ENCODE measurements around the gene NXNL1.

NXNL1 gene

GRCh38 chr19:17435218-17435617 is 25.5 kb downstream of the NXNL1 start:
- Histone ChIP-seq H3K27ac (no peak overlapping the region), H3K27me3 (ENCODE audit: insufficient read depth, low read depth) (peaks cover 25% of the 10 kb centered on the region), H3K9ac (no peak overlapping the region), H3K79me2 (ENCODE audit: insufficient read depth, low read depth) (no peaks in the 10 kb centered on the region), H4K20me1 (ENCODE audit: insufficient read depth) (no peaks in the 10 kb centered on the region), H3K4me2 (no peak overlapping the region), H2AFZ (ENCODE audit: low read depth) (no peak overlapping the region), H3K4me1 (ENCODE audit: low read depth, poor library complexity, severe bottlenecking) (no peaks in the 10 kb centered on the region), H3K36me3 (ENCODE audit: insufficient read depth) (no peaks in the 10 kb centered on the region), H3K4me3 (IDR thresholded peaks at IDR 0.05; ENCODE audit: insufficient read depth, low read depth, low read length) (no peak overlapping the region)
- no peak for TF ChIP-seq CTCF (conservative IDR thresholded peaks at IDR 0.05; ENCODE audit: low read depth, low read length)

- Histone ChIP-seq H3K4me2 (no peak overlapping the region), H2AFZ (ENCODE audit: low read depth) (no peak overlapping the region), H3K4me3 (IDR thresholded peaks at IDR 0.05; ENCODE audit: insufficient read depth, low read depth, low read length) (no peak overlapping the region), H3K27me3 (ENCODE audit: insufficient read depth, low read depth) (peaks cover 5% of the 10 kb centered on the region), H3K4me1 (ENCODE audit: low read depth, poor library complexity, severe bottlenecking) (peaks cover 7% of the 10 kb centered on the region), H3K9ac (no peak overlapping the region), H3K79me2 (ENCODE audit: insufficient read depth, low read depth) (no peaks in the 10 kb centered on the region), H4K20me1 (ENCODE audit: insufficient read depth) (no peaks in the 10 kb centered on the region), H3K27ac (no peak overlapping the region), H3K36me3 (ENCODE audit: insufficient read depth) (no peaks in the 10 kb centered on the region)
- no peak for TF ChIP-seq CTCF (conservative IDR thresholded peaks at IDR 0.05; ENCODE audit: low read depth, low read length)
Measured at GRCh38 chr19:17431417-17431816, 29.3 kb downstream of the NXNL1 start.

GRCh38 chr19:17429641-17430113 is 31.0 kb downstream of the NXNL1 start:
- no peak for TF ChIP-seq CTCF (conservative IDR thresholded peaks at IDR 0.05; ENCODE audit: low read depth, low read length)
- Histone ChIP-seq H3K36me3 (ENCODE audit: insufficient read depth) (no peaks in the 10 kb centered on the region), H2AFZ (ENCODE audit: low read depth) (no peak overlapping the region), H3K27ac (no peak overlapping the region), H4K20me1 (ENCODE audit: insufficient read depth) (no peaks in the 10 kb centered on the region), H3K9ac (no peak overlapping the region), H3K4me1 (ENCODE audit: low read depth, poor library complexity, severe bottlenecking) (peaks cover 7% of the 10 kb centered on the region), H3K4me3 (IDR thresholded peaks at IDR 0.05; ENCODE audit: insufficient read depth, low read depth, low read length) (no peak overlapping the region), H3K79me2 (ENCODE audit: insufficient read depth, low read depth) (no peaks in the 10 kb centered on the region), H3K27me3 (ENCODE audit: insufficient read depth, low read depth) (no peaks in the 10 kb centered on the region), H3K4me2 (no peak overlapping the region)

GRCh38 chr19:17424743-17425365 is 35.9 kb downstream of the NXNL1 start:
- no peak overlapping the region for H3K4me3 ChIP-seq (IDR thresholded peaks at IDR 0.05; ENCODE audit: insufficient read depth, low read depth, low read length)
- H4K20me1 ChIP-seq (ENCODE audit: insufficient read depth): no peaks in the 10 kb centered on the region
- no peak overlapping the region for H2AFZ ChIP-seq (ENCODE audit: low read depth)
- no peak overlapping the region for H3K4me2 ChIP-seq
- H3K27me3 ChIP-seq (ENCODE audit: insufficient read depth, low read depth): no peaks in the 10 kb centered on the region
- H3K36me3 ChIP-seq (ENCODE audit: insufficient read depth): no peaks in the 10 kb centered on the region
- H3K9ac ChIP-seq: no peak overlapping the region
- H3K27ac ChIP-seq: no peak overlapping the region
- no peak for TF ChIP-seq CTCF (conservative IDR thresholded peaks at IDR 0.05; ENCODE audit: low read depth, low read length)
- peaks cover 11% of the 10 kb centered on the region for H3K4me1 ChIP-seq (ENCODE audit: low read depth, poor library complexity, severe bottlenecking)
- no peaks in the 10 kb centered on the region for H3K79me2 ChIP-seq (ENCODE audit: insufficient read depth, low read depth)
